ENCODE results near the gene IL31RA.

DNA sequence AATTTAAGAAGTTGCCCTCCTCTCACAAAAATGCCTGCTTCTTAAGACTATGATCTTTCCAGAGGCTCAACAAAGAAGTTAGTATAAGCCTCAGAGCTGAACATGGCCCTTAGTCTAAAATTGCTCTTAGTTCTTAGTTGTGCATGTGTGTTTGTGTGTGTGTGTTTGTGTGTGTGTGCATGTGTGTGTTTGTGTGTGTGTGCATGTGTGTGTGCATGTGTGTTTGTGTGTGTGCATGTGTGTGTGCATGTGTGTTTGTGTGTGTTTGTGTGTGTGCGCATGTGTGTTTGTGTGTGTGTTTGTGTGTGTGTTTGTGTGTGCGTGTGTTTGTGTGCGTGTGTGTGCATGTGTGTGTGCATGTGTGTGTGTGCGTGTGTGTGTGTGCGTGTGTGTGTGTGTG is 15.8 kb downstream of the IL31RA start:
- TF ChIP-seq POLR2A (IDR thresholded peaks at IDR 0.05; ENCODE audit: low read depth, low read length) (no peak), POLR2AphosphoS5 (IDR thresholded peaks at IDR 0.05; ENCODE audit: low read depth, low read length) (no peak), TAF1 (IDR thresholded peaks at IDR 0.05; ENCODE audit: borderline replicate concordance, low read depth, low read length) (no peak)
